Right cardiac atrium (tissue), 5 donors: ENCODE measurements around the gene TXK. TPM values are rescaled to one million over a fixed set of nuclear protein-coding genes. Genes with fewer than 3 reads are reported as not detected.

Experiments used
- ATAC-seq, 2 donors: fragments of 200-7000 bp; cut with Tn5 transposase; one replicate each; pipeline versions ENCODE4 v1.8.0 to v1.9.1; 2020; ENCODE audit warnings: moderate library complexity in 2 of 2, mild to moderate bottlenecking in 1 of 2
- DNase-seq, 3 donors: peaks; one replicate each; pipeline ENCODE4 v3.0.0-alpha.2; 2020
- H3K27ac ChIP-seq: one replicate; pipeline ENCODE4 v1.5.1; 2013; ENCODE audit warnings: mild to moderate bottlenecking, low read length, control low read depth, moderate library complexity
- H3K27me3 ChIP-seq: one replicate; pipeline ENCODE4 v1.6.1; 2013; ENCODE audit not compliant: control insufficient read depth, insufficient read depth
- H3K4me1 ChIP-seq: one replicate; pipeline ENCODE4 v1.6.1; 2013; ENCODE audit warnings: low read length; ENCODE audit not compliant: control insufficient read depth, insufficient read depth
- H3K4me3 ChIP-seq: one replicate; pipeline ENCODE4 v1.5.1; 2013; ENCODE audit warnings: low read length, control low read depth
- H3K9me3 ChIP-seq: one replicate; pipeline ENCODE4 v1.6.1; 2013; ENCODE audit warnings: low read length; ENCODE audit not compliant: control insufficient read depth
- WGBS: extraction: QIAGEN DNeasy Blood & Tissue Kit; methylation state at CpG from one replicate; pipeline ENCODE4 v1.1.7; 2013; 5-methylcytosine and 5-hydroxymethylcytosine counted together
- intact Hi-C, 4 donors: fragments of 100-400 bp; cut with DNase I; formaldehyde crosslinking; loops; one replicate each; pipeline versions ENCODE4 v1.11.0 to v1.14.0; 2022 to 2023
- polyA plus RNA-seq: library from polyadenylated mRNA; stranded (reverse); fragments of 200-250 nt; gene quantifications from one replicate; pipeline ENCODE4 v1.2.3, GENCODE V29; 2013
- total RNA-seq, 4 donors: library from RNA; stranded (reverse); fragmentation: NEBNext Ultra II Directional; extraction: Animal tissue kit (Norgen Biotek cat#: 25700); gene quantifications; one replicate each; pipeline ENCODE4 v1.2.1, GENCODE V29; 2021
- donor health status: healthy with polysubstance abuse.
- donor health status: DM: no; HTN: yes; CAD: no.
- donor health status: DM: no; HTN: no; CAD: no.
- donor health status: DM: no; HTN: yes; CAD: no; lungs with severe emphysema.
- donor health status: DM: yes; HTN: yes; CAD: no.

TXK gene
- total and polyA plus RNA-seq, 5 donors: 0.14 to 1.8 (median 0.71) TPM

DNA sequence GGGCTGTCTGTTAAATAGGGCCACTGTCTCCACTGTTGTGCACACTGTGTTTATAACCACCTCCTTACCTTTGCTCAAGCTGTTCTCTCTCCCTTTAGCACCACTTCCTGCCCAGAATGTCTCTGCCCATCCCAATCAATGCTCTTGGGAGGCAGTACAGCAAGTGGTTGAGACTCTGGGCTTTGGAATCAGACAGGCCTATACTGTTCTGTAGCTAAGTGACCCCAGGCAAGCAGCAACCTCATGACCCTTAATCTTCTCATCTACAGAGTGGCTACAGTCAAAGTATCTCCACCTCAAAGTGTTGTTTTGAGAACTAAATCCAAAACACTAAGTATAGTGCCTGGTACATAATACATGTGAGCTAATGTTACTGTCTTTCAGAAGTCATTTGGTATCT is 3.8 kb upstream of the TXK start:
- H3K4me3 ChIP-seq: no peak overlapping the region
- no peaks in the 10 kb centered on the region for H3K9me3 ChIP-seq
- intact Hi-C loops: loop anchor here in 1 of 4 donors (10.0 kb wide), 1 partner anchor 137 kb away; no protein-coding TSS in a partner anchor
- DNase-seq (no peak), ATAC-seq (no peak)
- no peak overlapping the region for H3K27ac ChIP-seq
- H3K4me1 ChIP-seq: no peaks in the 10 kb centered on the region
- no peaks in the 10 kb centered on the region for H3K27me3 ChIP-seq

DNA sequence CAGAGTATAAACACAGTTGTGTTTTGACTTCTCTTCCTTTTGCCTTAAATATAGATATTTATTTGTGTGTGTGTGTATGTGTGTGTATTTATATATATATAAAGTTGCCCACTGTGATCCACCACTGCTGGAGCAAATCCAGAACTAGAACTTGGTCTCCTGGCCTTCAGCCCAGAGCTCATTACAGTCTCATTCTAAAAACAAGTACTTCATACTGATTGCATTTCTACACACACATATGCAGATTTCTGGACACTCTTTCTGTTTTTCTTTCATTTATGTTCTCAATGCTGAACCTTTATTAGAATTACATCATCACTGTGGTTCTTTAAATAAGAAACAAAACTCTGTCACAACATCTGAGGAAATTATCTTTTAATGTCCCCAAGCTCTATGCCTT is 381 bp downstream of the TXK start:
- no peaks in the 10 kb centered on the region for H3K9me3 ChIP-seq
- intact Hi-C loops: loop anchor here in 1 of 4 donors (10.0 kb wide), 1 partner anchor 141 kb away; no protein-coding TSS in a partner anchor

DNA sequence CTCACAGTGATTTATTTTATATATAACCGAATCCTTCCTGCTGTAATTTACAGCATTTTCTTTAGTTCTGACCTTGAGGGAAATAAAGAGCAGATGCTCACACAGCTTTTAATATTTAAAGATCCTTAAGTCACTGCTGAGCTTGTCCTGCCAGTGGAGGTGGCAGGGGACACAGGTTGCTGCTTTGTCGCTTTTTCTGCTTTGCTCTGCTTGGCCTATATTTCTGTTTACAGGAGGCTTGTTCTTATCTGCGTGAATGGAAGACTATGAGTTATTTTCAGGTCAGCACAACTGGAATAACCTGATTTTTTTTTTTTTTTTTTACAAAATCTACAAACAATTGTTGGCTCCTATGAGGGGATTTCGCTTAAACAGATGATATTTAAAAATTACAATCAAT is 2.3 kb downstream of the TXK start:
- 73% methylated on average over 4 of the region's 4 CpGs for WGBS
- Histone ChIP-seq H3K4me1 (peaks cover 6% of the 10 kb centered on the region), H3K9me3 (no peaks in the 10 kb centered on the region), H3K4me3 (no peak overlapping the region), H3K27ac (no peak overlapping the region), H3K27me3 (no peaks in the 10 kb centered on the region)
- no peak for ATAC-seq
- no peak for DNase-seq
- intact Hi-C loops: loop anchor here in 1 of 4 donors (10.0 kb wide), 1 partner anchor 143 kb away; no protein-coding TSS in a partner anchor

More for the DNA sequence above, 381 bp downstream of the TXK start:
- ATAC-seq: no peak
- DNase-seq: no peak
- no peaks in the 10 kb centered on the region for H3K4me1 ChIP-seq
- H3K27me3 ChIP-seq: no peaks in the 10 kb centered on the region
- H3K27ac ChIP-seq: no peak overlapping the region
- H3K4me3 ChIP-seq: no peak overlapping the region

DNA sequence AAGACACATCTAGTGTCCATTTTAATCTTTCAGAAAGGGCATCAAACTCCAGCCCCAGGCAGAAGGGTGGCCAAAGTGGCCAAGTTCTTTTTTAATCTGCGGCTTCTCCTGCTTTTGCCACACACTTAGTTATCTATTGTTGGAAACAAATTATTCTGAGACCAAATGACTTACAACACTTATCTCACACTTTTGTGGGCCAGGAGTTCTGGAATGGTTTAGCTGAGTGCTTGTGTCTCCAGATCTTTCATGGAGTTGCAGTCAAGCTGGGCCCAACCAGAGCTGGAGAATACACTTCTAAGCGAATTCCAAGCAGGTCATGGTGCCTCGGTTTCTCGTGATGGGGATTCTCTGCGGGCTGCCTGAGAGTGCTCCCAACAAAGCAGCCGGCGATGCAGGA is 4.0 kb downstream of the TXK start:
- Histone ChIP-seq H3K4me3 (no peak overlapping the region), H3K9me3 (no peaks in the 10 kb centered on the region), H3K27ac (peak overlapping the region; percentile 73), H3K27me3 (no peaks in the 10 kb centered on the region), H3K4me1 (peaks cover 6% of the 10 kb centered on the region)
- ATAC-seq (peak; percentile 51 to 56), DNase-seq (no peak)
- intact Hi-C loops: loop anchor here in 1 of 4 donors (10.0 kb wide), 1 partner anchor 145 kb away; no protein-coding TSS in a partner anchor
- 77% methylated on average over 7 of the region's 7 CpGs for whole genome bisulfite sequencing

DNA sequence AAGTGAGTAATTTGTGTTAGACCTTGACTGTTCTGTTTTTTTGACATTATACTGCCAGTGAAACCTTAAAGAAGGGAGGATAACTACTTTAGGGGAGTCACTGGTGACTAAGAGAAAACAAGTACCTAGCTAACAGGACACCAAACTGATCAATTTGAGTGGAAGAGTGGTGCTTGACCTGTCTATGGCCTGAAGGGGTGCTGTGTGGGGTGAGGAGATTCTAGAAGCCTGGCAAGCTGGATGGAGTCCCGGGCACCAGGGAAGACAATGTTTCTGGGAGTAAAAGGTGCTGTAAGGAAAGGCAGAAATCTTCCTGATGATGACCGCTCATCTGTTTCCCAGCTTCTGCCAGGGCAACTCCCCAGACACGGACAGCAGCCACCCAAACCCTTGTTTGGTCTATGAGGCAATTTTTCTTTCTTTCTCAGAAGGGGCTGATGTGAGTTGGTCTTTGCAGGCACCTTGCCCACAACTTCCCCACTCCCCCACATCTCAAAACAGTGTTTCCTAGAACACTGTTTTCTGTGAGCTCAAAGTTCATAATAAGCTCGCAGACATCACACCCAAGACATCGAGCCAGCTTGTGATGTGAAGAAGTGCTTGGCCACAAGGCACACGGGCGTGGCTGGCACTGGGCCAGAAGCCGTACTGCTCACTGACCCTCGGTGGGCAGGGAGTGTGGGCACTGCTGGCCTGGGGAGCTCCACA is 4.6 kb downstream of the TXK start:
- Histone ChIP-seq H3K4me1 (peaks cover 6% of the 10 kb centered on the region), H3K27ac (peak overlapping the region; percentile 73), H3K27me3 (no peaks in the 10 kb centered on the region), H3K4me3 (no peak overlapping the region), H3K9me3 (no peaks in the 10 kb centered on the region)
- peak; percentile 35 to 76 (median 72) for DNase-seq
- WGBS: 27% methylated on average over 9 of the region's 9 CpGs
- peak; percentile 40 to 58 for ATAC-seq
- intact Hi-C loops: loop anchor here in 1 of 4 donors (10.0 kb wide), 1 partner anchor 145 kb away; no protein-coding TSS in a partner anchor

DNA sequence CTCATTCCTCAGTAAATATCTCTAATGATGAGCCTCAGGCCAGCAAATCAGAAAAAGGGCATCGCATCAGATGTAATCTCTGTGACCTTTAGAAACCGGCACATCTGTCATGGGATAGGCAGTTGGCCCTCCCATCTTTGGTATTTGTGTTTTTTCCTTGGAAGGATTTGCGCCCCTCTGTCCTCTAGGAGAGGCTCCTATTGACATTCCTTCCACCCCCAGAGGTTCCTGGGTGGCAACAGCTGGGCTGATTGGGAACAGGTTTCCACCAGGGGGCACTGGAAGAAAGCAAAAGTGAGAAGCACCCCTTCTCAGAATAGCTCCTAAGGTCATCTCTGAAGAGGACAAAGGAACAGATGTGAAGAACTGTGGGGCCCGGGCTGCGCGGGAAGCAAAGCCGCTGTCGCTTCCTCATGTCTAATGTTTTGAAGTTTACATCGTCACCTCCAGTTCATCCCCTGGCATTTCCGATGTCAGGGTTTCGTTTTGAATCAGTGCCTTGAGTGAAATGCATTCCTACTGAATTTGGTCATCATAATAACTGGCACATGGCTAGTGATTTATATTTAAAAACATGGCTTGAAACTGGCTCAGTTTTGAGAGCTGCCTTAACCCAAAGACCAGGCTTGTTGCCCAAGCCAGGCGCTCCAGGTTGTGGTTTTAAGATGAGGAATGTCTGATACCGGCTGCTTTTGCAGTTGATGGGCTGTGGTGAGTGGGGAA is 6.2 kb downstream of the TXK start:
- H3K9me3 ChIP-seq: no peaks in the 10 kb centered on the region
- H3K4me1 ChIP-seq: peaks cover 6% of the 10 kb centered on the region
- DNase-seq: peak; percentile 48 to 73 (median 66)
- H3K27ac ChIP-seq: peak overlapping the region; percentile 63
- WGBS: 12% methylated on average over 13 of the region's 13 CpGs
- peak overlapping the region; percentile 8 for H3K4me3 ChIP-seq
- no peaks in the 10 kb centered on the region for H3K27me3 ChIP-seq
- intact Hi-C loops: no loop called here
- ATAC-seq: peak; percentile 79 to 82

DNA sequence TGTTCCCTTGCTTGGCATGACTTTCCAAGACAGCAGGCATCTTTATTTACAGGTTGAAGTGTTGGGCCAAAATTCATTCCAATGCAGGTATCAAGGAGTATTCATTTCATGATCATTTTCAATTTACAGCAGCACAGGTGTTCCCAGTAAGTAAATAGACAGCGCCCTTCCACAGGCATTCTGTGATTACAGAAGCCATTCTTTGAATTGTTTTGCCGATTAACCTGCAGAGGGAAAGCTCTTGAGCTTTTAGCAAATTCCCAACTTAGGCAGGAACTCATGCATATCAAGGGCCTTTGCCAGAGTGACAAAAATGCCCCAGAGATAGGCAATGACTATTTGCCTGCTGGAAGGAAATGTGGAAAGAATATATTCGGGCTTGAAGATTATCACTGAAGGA is 6.8 kb downstream of the TXK start:
- DNase-seq (no peak), ATAC-seq (no peak)
- peaks cover 6% of the 10 kb centered on the region for H3K4me1 ChIP-seq
- H3K27ac ChIP-seq: no peak overlapping the region
- H3K9me3 ChIP-seq: no peaks in the 10 kb centered on the region
- intact Hi-C loops: no loop called here
- no peak overlapping the region for H3K4me3 ChIP-seq
- 37% methylated on average over 3 of the region's 3 CpGs for WGBS
- H3K27me3 ChIP-seq: no peaks in the 10 kb centered on the region

DNA sequence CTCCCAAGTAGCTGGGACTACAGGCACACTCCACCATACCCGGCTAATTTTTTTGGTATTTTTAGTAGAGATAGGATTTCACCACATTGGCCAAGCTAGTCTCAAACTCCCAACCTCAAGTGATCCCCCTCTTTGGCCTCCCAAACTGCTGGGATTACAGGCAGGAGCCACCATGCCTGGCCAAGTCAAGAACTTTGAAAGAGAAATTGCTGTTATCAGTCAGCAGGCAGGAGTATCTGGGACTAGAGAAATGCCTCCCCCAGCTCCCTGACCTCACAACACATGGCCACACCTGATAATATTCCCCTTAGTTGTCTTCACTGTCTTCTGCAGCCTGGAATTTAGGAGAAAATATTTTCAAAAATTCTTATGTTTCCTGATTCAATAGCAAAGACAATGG is 7.4 kb downstream of the TXK start:
- H3K27ac ChIP-seq: no peak overlapping the region
- H3K9me3 ChIP-seq: no peaks in the 10 kb centered on the region
- intact Hi-C loops: no loop called here
- H3K27me3 ChIP-seq: no peaks in the 10 kb centered on the region
- DNase-seq (no peak), ATAC-seq (no peak)
- 87% methylated on average over 1 of the region's 1 CpG for WGBS
- peaks cover 6% of the 10 kb centered on the region for H3K4me1 ChIP-seq
- H3K4me3 ChIP-seq: no peak overlapping the region

DNA sequence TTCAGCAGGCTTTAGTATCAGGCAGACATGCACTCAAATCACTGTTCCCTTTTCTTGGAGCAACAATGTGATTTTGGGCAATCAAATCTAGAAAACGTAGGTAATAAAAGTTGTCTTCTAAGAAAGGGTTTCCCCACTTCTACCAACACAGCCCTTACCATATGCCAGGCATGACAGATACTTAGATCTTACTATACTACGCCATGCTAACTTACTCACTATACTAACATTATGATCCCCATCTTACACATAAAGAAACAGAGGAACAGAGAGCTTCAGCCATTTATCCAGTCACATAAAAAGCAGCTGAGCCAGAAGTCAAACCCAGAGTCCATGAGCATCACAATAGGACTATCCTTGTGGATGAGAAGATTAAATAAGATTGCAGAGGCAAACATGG is 9.2 kb downstream of the TXK start:
- peaks cover 6% of the 10 kb centered on the region for H3K4me1 ChIP-seq
- DNase-seq (no peak), ATAC-seq (no peak)
- no peaks in the 10 kb centered on the region for H3K27me3 ChIP-seq
- intact Hi-C loops: no loop called here
- no peaks in the 10 kb centered on the region for H3K9me3 ChIP-seq
- no peak overlapping the region for H3K4me3 ChIP-seq
- WGBS: 86% methylated on average over 2 of the region's 2 CpGs
- H3K27ac ChIP-seq: no peak overlapping the region

DNA sequence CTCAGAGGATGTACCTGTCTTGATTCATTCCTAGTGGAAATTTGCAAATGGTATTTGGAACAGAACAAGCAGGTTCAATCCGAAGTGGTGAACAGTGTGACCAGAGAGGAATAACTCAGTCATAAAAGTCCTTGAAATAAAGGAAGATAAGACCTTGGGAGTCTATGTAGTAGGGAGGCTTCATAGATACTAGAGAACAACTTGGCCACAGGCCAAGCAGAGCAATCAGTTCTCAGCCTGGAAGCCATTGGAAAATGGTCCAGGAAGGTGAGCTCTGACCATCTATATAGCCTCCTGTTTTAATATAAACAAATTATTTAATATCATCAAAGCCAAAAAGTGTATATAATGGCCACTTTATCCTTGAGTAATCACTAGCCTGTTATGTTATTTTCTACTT is 11.3 kb downstream of the TXK start:
- H3K27me3 ChIP-seq: no peaks in the 10 kb centered on the region
- no peak for DNase-seq
- H3K4me3 ChIP-seq: no peak overlapping the region
- intact Hi-C loops: no loop called here
- no peaks in the 10 kb centered on the region for H3K9me3 ChIP-seq
- ATAC-seq: no peak
- H3K4me1 ChIP-seq: peaks cover 1% of the 10 kb centered on the region
- WGBS: 45% methylated on average over 1 of the region's 1 CpG
- no peak overlapping the region for H3K27ac ChIP-seq

DNA sequence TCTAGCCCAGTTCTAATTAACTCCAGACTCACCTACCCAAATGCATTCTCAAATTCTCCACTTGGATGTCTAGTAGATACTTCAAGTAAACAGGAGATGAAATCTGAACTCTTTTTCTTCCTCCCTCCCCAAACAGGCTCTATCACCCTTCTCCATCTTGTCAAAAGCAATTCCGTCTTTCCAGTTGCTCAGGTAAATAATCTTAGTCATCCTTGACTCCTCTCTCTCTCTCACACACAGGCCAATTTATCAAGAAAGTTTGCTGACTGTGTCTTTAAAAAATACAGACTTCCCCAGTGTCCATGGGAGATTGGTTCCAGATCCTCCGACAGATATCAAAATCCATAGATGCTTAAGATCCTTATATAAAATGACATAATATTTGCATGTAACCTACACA is 12.9 kb downstream of the TXK start:
- intact Hi-C loops: no loop called here
- ATAC-seq (no peak), DNase-seq (no peak)
- Histone ChIP-seq H3K9me3 (no peaks in the 10 kb centered on the region), H3K4me3 (no peak overlapping the region), H3K27me3 (no peaks in the 10 kb centered on the region), H3K27ac (no peak overlapping the region), H3K4me1 (no peaks in the 10 kb centered on the region)
- WGBS: 87% methylated on average over 2 of the region's 2 CpGs
